ENCODE measurements around the gene TFDP1.

The TFDP1 gene

DNA sequence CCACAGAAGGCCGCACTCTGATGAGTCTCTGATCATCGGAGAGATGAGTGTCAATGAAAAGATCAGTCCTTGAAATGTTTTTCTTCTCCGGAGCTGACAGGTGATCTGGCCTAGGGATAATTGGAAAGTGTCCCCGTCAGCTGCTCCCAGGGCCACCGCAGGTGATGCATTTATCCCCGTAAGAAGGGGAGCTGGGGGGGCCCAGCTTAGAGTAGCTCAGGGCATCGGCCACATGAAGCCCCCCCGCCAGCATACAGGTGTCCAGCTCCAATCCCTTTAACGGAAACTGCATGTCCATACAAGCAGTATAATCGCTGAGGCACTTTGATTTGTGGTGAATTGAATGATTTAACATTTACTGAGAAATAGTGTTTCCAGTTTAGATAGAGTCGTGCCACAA is 45.7 kb downstream of the TFDP1 start:
- DNase-seq = no peak

DNA sequence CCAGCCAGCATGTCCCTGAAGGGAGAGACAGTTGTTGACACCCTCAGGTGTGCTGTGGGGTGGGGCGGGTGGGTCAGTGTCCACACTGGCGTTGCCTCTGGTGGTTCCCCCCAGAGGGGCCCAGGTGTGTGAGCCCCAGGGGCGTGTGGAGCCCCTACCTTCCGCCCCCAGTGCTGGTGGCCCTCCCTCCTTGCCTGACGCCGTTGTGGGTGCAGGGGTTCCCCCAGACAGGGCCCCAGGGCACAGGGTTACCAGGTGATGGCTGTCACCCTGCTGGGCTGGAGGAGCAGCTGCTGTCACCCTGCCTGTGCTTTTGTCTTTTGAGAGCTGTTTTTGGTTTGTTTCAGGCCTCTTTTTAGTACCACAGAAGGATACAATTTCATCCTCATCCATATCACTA is 46.3 kb downstream of the TFDP1 start:
- DNase-seq = no peak

GRCh38 chr13:113631341-113632095 is 47.0 kb downstream of the TFDP1 start:
- DNase-seq = no peak

DNA sequence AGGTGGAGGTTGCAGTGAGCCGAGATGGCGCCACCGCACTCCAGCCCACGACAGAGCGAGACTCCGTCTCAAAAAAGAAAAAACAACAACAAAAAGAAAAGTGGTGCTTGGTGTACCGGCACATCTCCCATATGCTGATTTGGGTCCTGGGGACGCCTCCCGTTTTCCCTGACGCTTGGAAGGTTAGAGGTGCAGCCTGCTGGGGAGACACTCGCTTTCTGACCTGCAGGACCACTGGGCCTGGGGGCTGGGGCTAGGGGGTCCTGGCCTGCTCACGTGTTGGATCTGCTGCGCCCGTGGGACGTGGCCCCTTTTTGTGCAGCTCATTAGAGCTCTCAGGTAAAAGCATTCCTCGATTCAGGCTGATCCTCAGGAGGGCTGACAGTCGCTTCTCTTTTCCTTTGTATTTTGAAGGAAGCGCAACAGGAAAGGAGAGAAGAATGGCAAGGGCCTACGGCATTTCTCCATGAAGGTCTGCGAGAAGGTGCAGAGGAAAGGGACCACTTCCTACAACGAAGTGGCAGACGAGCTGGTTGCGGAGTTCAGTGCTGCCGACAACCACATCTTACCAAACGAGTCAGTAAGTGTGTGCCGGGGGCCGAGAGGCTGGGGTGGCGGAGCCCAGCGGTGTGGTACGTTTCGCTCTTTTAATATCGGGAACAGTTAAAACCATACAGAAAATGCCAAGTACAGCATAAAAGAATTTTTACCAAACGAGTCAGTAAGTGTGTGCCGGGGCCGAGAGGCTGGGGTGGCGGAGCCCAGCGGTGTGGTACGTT is 48.3 kb downstream of the TFDP1 start:
- no peak for DNase-seq

DNA sequence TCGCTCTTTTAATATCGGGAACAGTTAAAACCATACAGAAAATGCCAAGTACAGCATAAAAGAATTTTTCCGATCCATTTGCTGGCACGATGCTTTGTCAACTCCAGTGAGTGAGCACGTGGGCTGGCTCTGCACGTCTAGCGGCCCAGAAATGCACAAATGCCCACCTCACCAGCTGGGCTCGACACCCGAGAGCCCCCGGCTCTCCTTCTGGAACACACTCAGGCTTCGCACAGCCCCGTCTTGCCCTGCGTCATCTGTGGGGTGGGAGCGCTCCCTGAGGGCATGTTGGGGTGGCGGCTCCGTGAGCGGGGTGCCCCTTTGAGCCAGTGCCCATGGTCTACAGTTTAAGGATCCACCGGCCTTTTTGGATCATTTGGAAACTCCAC is 48.9 kb downstream of the TFDP1 start:
- DNase-seq = no peak

DNA sequence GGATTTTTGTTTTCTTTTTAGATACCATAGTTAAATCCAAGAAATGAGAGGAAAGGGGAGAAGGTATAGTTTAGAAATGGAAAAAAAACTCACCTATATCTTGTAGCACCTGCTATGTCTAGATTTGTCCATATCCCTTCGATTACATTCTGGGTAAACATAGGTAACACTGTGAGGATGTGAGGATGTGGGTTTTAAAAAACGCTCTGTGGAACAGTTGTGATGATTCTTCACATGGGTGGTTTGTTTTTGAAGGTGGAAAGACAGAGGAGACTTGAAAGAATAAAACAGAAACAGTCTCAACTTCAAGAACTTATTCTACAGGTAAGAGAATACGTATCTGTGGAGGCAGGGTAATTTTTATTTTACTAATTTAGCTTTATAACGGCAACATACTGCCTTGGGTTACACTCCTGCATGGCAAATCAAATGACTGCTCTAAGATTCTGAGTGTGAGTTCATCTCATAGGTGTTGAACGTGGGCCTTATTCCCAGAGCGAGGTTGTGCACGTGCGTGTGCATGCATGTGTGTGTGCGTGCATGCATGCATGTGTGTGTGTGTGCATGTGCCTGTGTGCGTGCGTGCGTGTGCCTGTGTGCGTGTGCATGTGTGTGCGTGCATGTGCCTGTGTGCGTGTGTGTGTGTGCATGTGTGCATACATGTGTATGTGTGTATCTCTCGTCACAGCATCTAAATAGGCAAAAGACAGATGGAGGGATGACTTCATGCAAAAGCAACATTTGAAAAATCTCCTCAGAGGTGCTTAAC is 49.9 kb downstream of the TFDP1 start:
- DNase-seq = no peak

DNA sequence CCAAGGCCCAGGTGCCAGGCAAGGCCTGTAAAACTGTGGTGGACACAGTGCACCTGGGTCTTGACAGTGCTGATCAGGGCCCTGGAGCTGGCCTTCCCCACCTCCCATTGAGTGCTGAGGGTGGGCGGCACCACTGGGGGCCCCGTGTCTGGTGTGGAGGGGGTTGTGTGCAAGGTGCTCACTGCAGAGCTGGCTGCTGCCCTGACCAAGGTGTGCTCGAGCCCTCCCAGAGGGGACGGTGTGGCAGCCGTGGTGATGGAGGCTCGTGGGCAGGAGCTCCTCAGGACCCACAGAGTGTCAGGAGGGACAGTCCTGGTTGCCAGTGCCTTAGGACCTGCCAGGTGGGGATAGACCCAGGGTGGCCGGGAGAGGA is 50.5 kb downstream of the TFDP1 start:
- no peak for DNase-seq

- DNase-seq = no peak
Observed at GRCh38 chr13:113635709-113636108, 51.2 kb downstream of the TFDP1 start.

- DNase-seq = no peak
Observed at GRCh38 chr13:113636266-113636963, 51.9 kb downstream of the TFDP1 start.

DNA sequence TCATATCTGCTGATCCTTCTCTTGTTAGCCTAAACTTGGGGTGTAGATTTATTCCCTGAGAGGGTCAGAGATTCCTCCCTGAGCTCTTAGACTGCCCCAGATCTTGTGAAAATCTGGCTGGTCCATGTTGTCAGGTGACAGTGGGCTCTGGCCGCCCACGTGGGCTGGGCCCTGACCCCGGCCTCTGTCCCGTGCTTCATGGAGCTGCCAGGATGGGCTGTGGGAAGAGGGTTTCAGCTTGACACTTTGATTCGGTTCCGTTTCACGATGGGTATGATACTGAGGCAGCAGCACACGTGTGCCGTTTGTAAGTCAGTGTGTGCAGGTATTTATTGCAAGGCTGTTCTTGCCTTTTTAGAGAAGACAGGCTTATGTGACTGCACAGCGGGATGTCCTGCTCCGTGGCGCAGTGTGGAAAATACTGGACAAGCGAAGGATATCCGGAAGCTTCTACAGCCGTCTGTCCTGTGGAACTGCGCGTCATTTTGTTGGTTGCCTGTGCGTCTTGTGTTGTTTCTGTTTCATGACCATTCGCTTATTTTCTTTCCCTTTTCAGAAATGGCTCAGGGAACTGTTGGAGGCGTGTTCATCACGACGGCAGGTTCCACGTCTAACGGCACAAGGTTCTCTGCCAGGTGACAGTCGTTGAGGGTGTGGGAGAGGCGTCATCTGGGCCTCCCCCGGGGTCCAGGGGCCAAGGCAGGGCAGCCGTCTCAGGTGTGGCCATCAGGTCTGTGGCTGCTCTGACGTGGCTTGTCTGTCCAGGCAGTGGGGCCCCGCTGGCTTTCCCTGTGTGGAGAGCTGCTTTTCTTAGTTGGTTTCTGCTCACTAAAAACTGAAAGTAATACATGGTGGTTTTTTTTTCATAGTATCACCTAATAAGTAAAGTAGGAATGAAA is 53.0 kb downstream of the TFDP1 start:
- no peak for DNase-seq

GRCh38 chr13:113638173-113638746 is 53.7 kb downstream of the TFDP1 start:
- no peak for DNase-seq

DNA sequence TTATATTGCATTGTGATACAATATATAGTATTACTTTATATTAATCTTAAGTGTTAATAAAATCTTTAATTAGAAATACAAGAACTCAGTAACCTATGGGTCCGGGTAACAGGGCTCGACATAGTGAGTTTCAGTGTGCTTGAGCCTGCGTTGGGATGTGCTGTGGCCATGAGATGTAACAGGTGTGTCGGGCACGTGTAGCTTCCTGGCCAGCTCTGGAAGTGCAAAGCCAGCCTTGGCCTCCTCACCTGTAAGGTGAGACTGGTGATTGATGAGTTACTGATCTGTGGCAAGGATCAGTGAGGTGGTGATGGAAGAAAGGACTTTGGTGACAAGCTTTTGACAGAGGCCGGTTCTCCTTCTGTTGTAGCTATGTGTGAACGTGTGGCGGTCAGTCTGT is 54.3 kb downstream of the TFDP1 start:
- no peak for DNase-seq

GRCh38 chr13:113639616-113640262 is 55.2 kb downstream of the TFDP1 start:
- no peak for DNase-seq

GRCh38 chr13:113641426-113641825 is 56.9 kb downstream of the TFDP1 start:
- DNase-seq = no peak

DNA sequence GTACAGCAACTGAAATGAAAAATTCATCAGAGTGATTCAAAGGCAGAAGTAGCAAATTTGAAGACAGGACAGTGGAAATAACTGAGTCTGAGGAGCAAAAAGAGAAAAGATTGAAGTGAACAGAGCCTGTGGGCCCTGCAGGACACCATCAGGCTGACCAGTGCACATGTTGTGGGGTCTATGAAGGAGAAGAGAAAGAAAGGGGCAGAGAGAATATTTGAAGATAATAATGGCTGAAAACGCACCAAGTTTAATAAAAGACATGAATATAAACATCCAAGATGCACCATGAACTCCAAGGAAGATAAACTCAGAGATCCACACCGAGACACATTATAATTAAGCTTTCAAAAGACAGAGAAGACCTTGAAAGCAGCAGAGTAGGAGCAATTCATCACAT is 58.0 kb downstream of the TFDP1 start:
- DNase-seq = no peak

DNA sequence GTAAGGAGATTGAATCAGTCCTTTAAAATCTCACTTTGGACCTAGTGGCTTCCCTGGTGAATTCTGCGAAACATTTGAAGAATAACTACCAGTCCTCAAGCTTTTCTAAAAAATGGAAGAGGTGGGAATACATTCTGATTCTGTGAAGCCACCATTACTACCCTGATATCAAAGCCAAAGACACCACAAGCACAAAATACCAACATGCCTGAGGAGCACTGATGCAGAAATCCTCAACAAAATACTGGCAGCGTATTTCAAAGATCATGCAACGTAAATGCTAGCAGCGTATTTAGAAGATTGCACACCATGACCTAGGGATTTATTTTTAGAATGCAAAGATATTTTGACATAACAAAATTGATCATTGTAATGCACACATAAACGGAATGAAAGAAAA is 59.0 kb downstream of the TFDP1 start:
- DNase-seq = no peak

GRCh38 chr13:113644800-113645199 is 60.2 kb downstream of the TFDP1 start:
- no peak for DNase-seq

DNA sequence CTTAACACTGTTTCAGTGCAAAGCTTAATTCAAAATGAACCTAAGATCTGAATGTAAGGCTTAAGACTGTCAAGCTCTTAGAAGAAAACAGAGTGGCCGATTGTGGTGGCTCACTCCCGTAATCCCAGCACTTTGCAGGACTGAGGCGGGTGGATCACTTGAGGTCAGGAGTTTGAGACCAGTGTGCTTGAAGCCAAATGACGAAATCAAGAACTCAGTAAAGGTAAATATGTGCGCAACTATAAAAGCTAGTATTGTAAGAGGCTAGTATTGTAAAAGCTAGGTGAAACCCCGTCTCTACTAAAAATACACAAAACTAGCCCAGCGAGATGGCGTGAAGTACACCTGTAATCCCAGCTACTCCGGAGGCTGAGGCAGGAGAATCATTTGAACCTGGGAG is 60.8 kb downstream of the TFDP1 start:
- no peak for DNase-seq

DNA sequence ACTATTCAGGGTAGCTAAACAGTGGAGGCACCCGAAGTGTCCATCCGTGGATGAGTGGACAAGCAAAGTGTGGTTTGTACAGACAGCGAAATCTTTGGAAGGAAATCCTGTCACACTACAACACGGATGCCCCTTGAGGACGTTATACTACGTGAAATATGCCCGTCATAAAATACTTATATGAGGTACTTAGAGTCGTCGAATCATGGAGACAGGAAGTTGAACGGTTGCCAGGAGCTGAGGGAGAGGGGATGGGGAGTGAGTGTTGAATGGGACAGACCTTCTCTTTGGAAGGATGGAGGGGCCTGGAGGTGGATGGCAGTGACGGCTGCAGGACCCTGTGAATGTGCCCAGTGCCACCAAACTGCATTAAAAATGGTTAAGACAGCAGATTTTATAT is 61.8 kb downstream of the TFDP1 start:
- no peak for DNase-seq

DNA sequence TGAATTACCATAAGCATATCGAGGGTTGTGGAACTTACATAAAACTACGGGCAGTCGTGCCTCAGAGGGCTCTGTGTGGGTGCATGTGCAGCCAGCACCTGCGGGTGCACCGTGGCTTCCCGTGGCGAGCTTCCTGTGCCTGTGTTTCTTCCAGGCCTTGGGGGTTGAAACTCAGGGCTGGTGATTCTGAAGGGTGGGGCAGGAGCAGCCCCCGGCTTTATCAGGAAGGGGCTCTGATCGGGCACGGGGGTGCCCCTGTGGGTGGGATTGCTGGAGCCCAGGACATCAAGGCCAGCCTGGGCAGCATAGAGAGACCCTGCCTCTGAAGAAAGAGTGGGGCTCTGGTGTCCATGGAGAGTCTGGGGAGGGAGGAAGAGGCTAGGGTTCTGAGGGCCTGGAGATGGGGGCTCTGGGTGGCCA is 62.4 kb downstream of the TFDP1 start:
- DNase-seq = no peak

All from nucleus accumbens (tissue), 56 donors.